Measurements from ENCODE around the gene SFSWAP.

SFSWAP gene

GRCh38 chr12:131795690-131796410 lies 85.0 kb downstream of the SFSWAP start:
- H3K27ac ChIP-seq, result no peak overlapping the region

GRCh38 chr12:131796411-131796736 lies 85.5 kb downstream of the SFSWAP start:
- no peak overlapping the region for H3K4me3 ChIP-seq
- no peak for DNase-seq (ENCODE audit: low spot score)
- no peak for TF ChIP-seq CTCF (IDR thresholded peaks at IDR 0.05)
- no peak overlapping the region for H3K27ac ChIP-seq

More at GRCh38 chr12:131795690-131796410, 85.0 kb downstream of the SFSWAP start:
- no peak for DNase-seq (ENCODE audit: low spot score)
- H3K4me3 ChIP-seq, result no peak overlapping the region
- TF ChIP-seq CTCF (IDR thresholded peaks at IDR 0.05), result no peak

- no peak overlapping the region for H3K4me3 ChIP-seq
- DNase-seq (ENCODE audit: low spot score), result no peak
- TF ChIP-seq CTCF (IDR thresholded peaks at IDR 0.05), result no peak
- H3K27ac ChIP-seq, result no peak overlapping the region
Measured at GRCh38 chr12:131796754-131797587, 86.1 kb downstream of the SFSWAP start.

- Histone ChIP-seq H3K27ac (no peak overlapping the region), H3K4me3 (no peak overlapping the region)
- DNase-seq (ENCODE audit: low spot score), result no peak
- TF ChIP-seq CTCF (IDR thresholded peaks at IDR 0.05), result no peak
Measured at GRCh38 chr12:131797588-131797934, 86.7 kb downstream of the SFSWAP start.

GRCh38 chr12:131799195-131799594 lies 88.3 kb downstream of the SFSWAP start:
- no peak overlapping the region for H3K4me3 ChIP-seq
- no peak overlapping the region for H3K27ac ChIP-seq
- DNase-seq (ENCODE audit: low spot score), result no peak
- TF ChIP-seq CTCF (IDR thresholded peaks at IDR 0.05), result no peak

GRCh38 chr12:131799828-131800593 lies 89.1 kb downstream of the SFSWAP start:
- DNase-seq (ENCODE audit: low spot score), result no peak
- Histone ChIP-seq H3K4me3 (no peak overlapping the region), H3K27ac (no peak overlapping the region)
- no peak for TF ChIP-seq CTCF (IDR thresholded peaks at IDR 0.05)
